GM19397 (cell line): ENCODE data around the gene CBL.

Experiments used
- ATAC-seq: cut with Tn5 transposase; IDR thresholded peaks from one replicate; pipeline ENCODE4 v1.9.1; 2021; ENCODE audit warnings: mild to moderate bottlenecking, moderate library complexity; ENCODE audit not compliant: unreplicated experiment

Gene CBL

GRCh38 chr11:119307219-119307618 lies 101.1 kb downstream of the CBL start:
- ATAC-seq, result no peak

GRCh38 chr11:119307974-119308373 lies 101.8 kb downstream of the CBL start:
- no peak for ATAC-seq

GRCh38 chr11:119309411-119309810 lies 103.3 kb downstream of the CBL start:
- no peak for ATAC-seq

- ATAC-seq, result no peak
Measured at GRCh38 chr11:119309953-119310681, 104.0 kb downstream of the CBL start.

- no peak for ATAC-seq
Measured at GRCh38 chr11:119310682-119311052, 104.5 kb downstream of the CBL start.

GRCh38 chr11:119314726-119315125 lies 108.6 kb downstream of the CBL start:
- ATAC-seq, result no peak

GRCh38 chr11:119315131-119316015 lies 109.2 kb downstream of the CBL start:
- peak; percentile 57 for ATAC-seq

- ATAC-seq, result no peak
Measured at GRCh38 chr11:119316016-119316728, 110.0 kb downstream of the CBL start.

GRCh38 chr11:119316729-119317591 lies 110.8 kb downstream of the CBL start, which contains the start of gene MCAM:
TSS of gene MCAM (minus strand) at chr11:119317130. CDS start at chr11:119317101, 29 bp downstream.
- no peak for ATAC-seq

GRCh38 chr11:119317592-119318239 lies 111.6 kb downstream of the CBL start:
- no peak for ATAC-seq

- no peak for ATAC-seq
Measured at GRCh38 chr11:119318240-119319135, 112.3 kb downstream of the CBL start.

GRCh38 chr11:119319136-119319699 lies 113.1 kb downstream of the CBL start:
- no peak for ATAC-seq

- ATAC-seq, result no peak
Measured at GRCh38 chr11:119319700-119320239, 113.6 kb downstream of the CBL start.

GRCh38 chr11:119320240-119320775 lies 114.2 kb downstream of the CBL start:
- no peak for ATAC-seq

GRCh38 chr11:119320776-119321524 lies 114.8 kb downstream of the CBL start:
- ATAC-seq, result peak; percentile 58

GRCh38 chr11:119322360-119322739 lies 116.2 kb downstream of the CBL start:
- no peak for ATAC-seq

GRCh38 chr11:119322921-119323531 lies 116.9 kb downstream of the CBL start:
- no peak for ATAC-seq
